CD14-positive monocyte (primary cell): ENCODE results near the gene TPP2. TPM values are rescaled to one million over a fixed set of nuclear protein-coding genes. Genes with fewer than 3 reads are reported as not detected.

Source experiments
- DNase-seq, 3 donors: peaks; one replicate each; pipeline ENCODE4 v3.0.0-alpha.2; 2011 to 2022
- H2AFZ ChIP-seq: 2 replicates; pipeline ENCODE4 v1.6.0; 2012; ENCODE audit warnings: mild to moderate bottlenecking, low read depth, low read length, inconsistent platforms; ENCODE audit not compliant: insufficient read depth, poor library complexity, severe bottlenecking
- H3K27ac ChIP-seq, 2 donors: 1 replicate in 1 of 2; 2 replicates in 1 of 2; pipeline ENCODE4 v1.5.1; 2012 to 2013; ENCODE audit warnings: low read length in 2 of 2, control low read depth in 1 of 2, inconsistent platforms in 1 of 2, low read depth in 1 of 2, mild to moderate bottlenecking in 1 of 2
- H3K27me3 ChIP-seq, 2 donors: one replicate each; pipeline versions ENCODE4 v1.6.0 to v1.6.1; 2011 to 2013; ENCODE audit warnings: low read length in 2 of 2; ENCODE audit not compliant: control insufficient read depth in 2 of 2, insufficient read depth in 2 of 2
- H3K36me3 ChIP-seq, 2 donors: replicated peaks in 1 of 2; 1 replicate in 1 of 2; 2 replicates in 1 of 2; pipeline versions ENCODE4 v1.5.1 to v1.6.1; 2012 to 2013; ENCODE audit warnings: low read length in 2 of 2, control low read depth in 1 of 2, inconsistent platforms in 1 of 2, mild to moderate bottlenecking in 1 of 2; ENCODE audit not compliant: insufficient read depth in 2 of 2, control insufficient read depth in 1 of 2
- H3K4me1 ChIP-seq, 2 donors: 1 replicate in 1 of 2; 2 replicates in 1 of 2; pipeline versions ENCODE4 v1.5.1 to v1.6.1; 2012 to 2013; ENCODE audit warnings: low read length in 2 of 2, control low read depth in 1 of 2, inconsistent platforms in 1 of 2, mild to moderate bottlenecking in 1 of 2, moderate library complexity in 1 of 2; ENCODE audit not compliant: insufficient read depth in 2 of 2, control insufficient read depth in 1 of 2
- H3K4me2 ChIP-seq: replicated peaks from 2 replicates; pipeline ENCODE3; 2012; ENCODE audit warnings: low read length, moderate library complexity, mild to moderate bottlenecking; ENCODE audit not compliant: poor library complexity, severe bottlenecking; ENCODE audit errors: extremely low read depth
- H3K4me3 ChIP-seq, 3 experiments: fragments of 200-600 bp in 1 of 3; sonication (generic) in 1 of 3; replicated peaks in 1 of 3; 1 replicate in 2 of 3; 2 replicates in 1 of 3; pipeline ENCODE4 v1.5.1; 2011 to 2013; ENCODE audit warnings: low read length in 3 of 3, mild to moderate bottlenecking in 3 of 3, control low read depth in 2 of 3, low read depth in 2 of 3, inconsistent platforms in 1 of 3, moderate library complexity in 1 of 3
- H3K79me2 ChIP-seq: 2 replicates; pipeline ENCODE4 v1.6.0; 2012; ENCODE audit warnings: mild to moderate bottlenecking, control low read depth, inconsistent platforms, low read length, moderate library complexity; ENCODE audit not compliant: insufficient read depth
- H3K9ac ChIP-seq: 2 replicates; pipeline ENCODE4 v1.6.0; 2017; ENCODE audit warnings: low read length, mild to moderate bottlenecking; ENCODE audit not compliant: insufficient read depth, poor library complexity, severe bottlenecking
- H3K9me3 ChIP-seq, 2 donors: replicated peaks in 1 of 2; 1 replicate in 1 of 2; 2 replicates in 1 of 2; pipeline versions ENCODE4 v1.5.1 to v1.6.1; 2012 to 2013; ENCODE audit warnings: low read length in 2 of 2, control low read depth in 1 of 2; ENCODE audit not compliant: control insufficient read depth in 1 of 2, insufficient read depth in 1 of 2
- H4K20me1 ChIP-seq: 2 replicates; pipeline ENCODE4 v1.6.0; 2012; ENCODE audit warnings: mild to moderate bottlenecking, low read length, control low read depth, moderate library complexity; ENCODE audit not compliant: insufficient read depth
- H3K27ac Mint-ChIP-seq, 7 donors: one replicate each; pipeline ENCODE4 v1.8.0; 2020; ENCODE audit warnings: mild to moderate bottlenecking in 7 of 7, mixed read lengths in 7 of 7, moderate library complexity in 6 of 7, inconsistent platforms in 2 of 7
- H3K27me3 Mint-ChIP-seq, 3 donors: one replicate each; pipeline ENCODE4 v1.8.0; 2021 to 2022; ENCODE audit warnings: low read depth in 3 of 3, mild to moderate bottlenecking in 3 of 3, mixed read lengths in 3 of 3, moderate library complexity in 3 of 3, inconsistent platforms in 1 of 3
- H3K36me3 Mint-ChIP-seq, 2 donors: one replicate each; pipeline ENCODE4 v1.8.0; 2020; ENCODE audit warnings: mixed read lengths in 2 of 2, inconsistent platforms in 1 of 2, mild to moderate bottlenecking in 1 of 2
- H3K4me1 Mint-ChIP-seq: one replicate; pipeline ENCODE4 v1.8.0; 2020; ENCODE audit warnings: mild to moderate bottlenecking, mixed read lengths
- H3K4me3 Mint-ChIP-seq, 2 donors: one replicate each; pipeline ENCODE4 v1.8.0; 2020; ENCODE audit warnings: mild to moderate bottlenecking in 2 of 2, mixed read lengths in 2 of 2, moderate library complexity in 1 of 2
- H3K9me3 Mint-ChIP-seq, 7 donors: one replicate each; pipeline ENCODE4 v1.8.0; 2020 to 2022; ENCODE audit warnings: mixed read lengths in 7 of 7, mild to moderate bottlenecking in 6 of 7, moderate library complexity in 6 of 7, inconsistent platforms in 2 of 7
- WGBS: methylation state at CpG from one replicate; pipeline ENCODE4 v1.1.5; 2013; ENCODE audit warnings: missing lambda C conversion rate; ENCODE audit not compliant: insufficient coverage; 5-methylcytosine and 5-hydroxymethylcytosine counted together
- intact Hi-C, 2 donors: fragments of 100-400 bp; cut with micrococcal nuclease; formaldehyde crosslinking; loops; one replicate each; pipeline versions ENCODE4 v1.15.0 to v1.15.1; 2023
- polyA plus RNA-seq, 3 donors: library from polyadenylated mRNA; depleted of rRNA in 1 of 3; unstranded in 2 of 3; stranded (reverse) in 1 of 3; fragments of 300-500 nt in 2 of 3; fragments of >200 nt in 1 of 3; fragmentation: Illumina TruSeq in 2 of 3; gene quantifications; 1 replicate in 2 of 3; 2 replicates in 1 of 3; pipeline ENCODE4 v1.2.3, GENCODE V29; 2012 to 2021
- TF ChIP-seq, protein P1 (sequence below): fragments of 200-600 bp; IDR thresholded peaks from one replicate; pipeline ENCODE4 v1.8.0; 2022; ENCODE audit warnings: antibody characterized with exemption, mild to moderate bottlenecking

The TPP2 gene
- polyA plus RNA-seq, 3 donors, result 18.0 to 39.7 (median 26.0) TPM

DNA sequence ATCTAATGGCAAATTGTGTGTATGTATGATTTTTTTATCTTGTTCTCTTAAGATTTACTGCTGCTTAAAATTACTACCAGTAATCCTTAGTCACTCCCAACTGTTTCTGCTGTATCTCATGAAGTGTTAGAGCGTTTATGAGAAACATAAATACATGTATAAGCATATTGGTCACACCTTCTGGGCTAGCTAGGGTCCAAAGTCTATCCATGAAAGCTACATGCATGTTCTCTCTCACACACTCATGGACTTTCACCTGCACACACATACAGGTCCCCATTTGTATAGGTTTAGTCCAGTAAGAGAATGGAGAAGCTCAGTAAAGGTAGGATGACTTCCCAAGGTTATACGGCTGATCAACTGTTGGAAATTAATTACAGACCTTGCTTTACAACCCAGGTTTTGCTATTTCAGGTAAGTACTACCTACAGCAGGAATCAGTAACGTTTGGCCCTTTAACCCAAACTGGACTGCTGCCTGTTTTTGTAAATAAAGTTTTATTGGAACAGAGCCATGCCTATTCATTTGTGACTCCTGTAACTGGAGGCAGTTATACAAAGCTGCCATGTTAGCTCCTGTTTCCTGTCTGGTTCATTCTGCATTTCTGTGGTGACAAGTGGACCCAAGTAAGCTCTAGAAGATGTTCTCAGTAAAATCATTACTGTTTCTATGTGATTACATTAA, 82.8 kb downstream of the TPP2 start:
- intact Hi-C loops, result loop anchor here in 1 of 2 donors (10.0 kb wide), 1 partner anchor 115 kb away; the partner anchor contains the start of genes BIVM and POGLUT2
- H3K27ac Mint-ChIP-seq, result peak overlapping the region in 6 of 7 donors; percentile 7 to 95 (median 61)
- H3K27me3 ChIP-seq, result no peaks in the 10 kb centered on the region
- WGBS, result 100% methylated on average over 1 of the region's 3 CpGs
- H3K4me1 Mint-ChIP-seq, result peaks cover 17% of the 10 kb centered on the region
- no peak overlapping the region for H3K4me2 ChIP-seq
- no peaks in the 10 kb centered on the region for H4K20me1 ChIP-seq
- DNase-seq, result no peak
- TF ChIP-seq, protein P1, sequence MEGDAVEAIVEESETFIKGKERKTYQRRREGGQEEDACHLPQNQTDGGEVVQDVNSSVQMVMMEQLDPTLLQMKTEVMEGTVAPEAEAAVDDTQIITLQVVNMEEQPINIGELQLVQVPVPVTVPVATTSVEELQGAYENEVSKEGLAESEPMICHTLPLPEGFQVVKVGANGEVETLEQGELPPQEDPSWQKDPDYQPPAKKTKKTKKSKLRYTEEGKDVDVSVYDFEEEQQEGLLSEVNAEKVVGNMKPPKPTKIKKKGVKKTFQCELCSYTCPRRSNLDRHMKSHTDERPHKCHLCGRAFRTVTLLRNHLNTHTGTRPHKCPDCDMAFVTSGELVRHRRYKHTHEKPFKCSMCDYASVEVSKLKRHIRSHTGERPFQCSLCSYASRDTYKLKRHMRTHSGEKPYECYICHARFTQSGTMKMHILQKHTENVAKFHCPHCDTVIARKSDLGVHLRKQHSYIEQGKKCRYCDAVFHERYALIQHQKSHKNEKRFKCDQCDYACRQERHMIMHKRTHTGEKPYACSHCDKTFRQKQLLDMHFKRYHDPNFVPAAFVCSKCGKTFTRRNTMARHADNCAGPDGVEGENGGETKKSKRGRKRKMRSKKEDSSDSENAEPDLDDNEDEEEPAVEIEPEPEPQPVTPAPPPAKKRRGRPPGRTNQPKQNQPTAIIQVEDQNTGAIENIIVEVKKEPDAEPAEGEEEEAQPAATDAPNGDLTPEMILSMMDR, result no peak
- peaks cover 0 to 5% (median 1%) of the 10 kb centered on the region in 7 donors for H3K9me3 Mint-ChIP-seq
- H3K79me2 ChIP-seq, result no peaks in the 10 kb centered on the region
- no peaks in the 10 kb centered on the region for H3K9me3 ChIP-seq
- peaks cover 37 to 42% of the 10 kb centered on the region in 2 donors for H3K36me3 Mint-ChIP-seq
- no peak overlapping the region for H3K9ac ChIP-seq
- H3K27ac ChIP-seq, result peak overlapping the region in 1 of 2 donors; percentile 60
- H3K4me1 ChIP-seq, result peaks cover 13% of the 10 kb centered on the region in 2 donors
- H3K27me3 Mint-ChIP-seq, result peaks cover 2 to 3% (median 3%) of the 10 kb centered on the region in 3 donors
- no peak overlapping the region for H3K4me3 ChIP-seq
- no peak overlapping the region for H2AFZ ChIP-seq
- no peak overlapping the region for H3K4me3 Mint-ChIP-seq
- H3K36me3 ChIP-seq, result peaks cover 48 to 59% of the 10 kb centered on the region in 2 donors

DNA sequence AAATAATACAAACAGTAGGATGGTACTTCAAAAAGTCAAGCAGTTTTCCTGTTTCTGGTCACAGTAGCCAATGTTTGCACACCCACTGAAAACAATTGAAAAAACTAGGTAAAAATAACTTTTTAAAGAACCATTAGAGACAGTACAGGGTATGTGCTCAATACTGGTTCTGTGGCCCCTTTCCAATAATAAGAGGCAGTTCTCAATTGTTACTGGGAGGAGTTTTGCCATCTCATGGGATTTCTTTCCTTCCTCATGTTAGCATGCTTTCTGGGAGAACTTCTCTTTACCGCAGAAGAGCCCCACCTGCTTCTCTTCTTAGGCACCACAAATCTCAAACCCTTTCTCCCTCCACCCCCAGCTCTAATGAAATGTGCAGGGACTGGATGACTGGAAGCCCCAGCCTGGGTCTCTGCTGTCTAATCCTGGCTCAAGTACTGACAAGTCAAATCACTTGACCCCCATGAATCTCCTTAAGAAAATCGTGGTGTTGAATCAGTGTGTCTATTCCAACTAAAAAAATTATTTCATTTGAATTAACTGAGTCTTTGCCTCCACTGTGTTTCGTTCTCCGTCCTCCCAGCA, 83.4 kb downstream of the TPP2 start:
- peaks cover 13% of the 10 kb centered on the region in 2 donors for H3K4me1 ChIP-seq
- peak in 1 of 3 donors; percentile 1 for DNase-seq
- H3K9me3 ChIP-seq, result no peaks in the 10 kb centered on the region
- TF ChIP-seq, protein P1, result no peak
- Mint-ChIP-seq H3K4me1 (peaks cover 17% of the 10 kb centered on the region), H3K9me3 (peaks cover 0 to 5% (median 1%) of the 10 kb centered on the region in 7 donors), H3K4me3 (no peak overlapping the region), H3K27me3 (peaks cover 2 to 3% (median 3%) of the 10 kb centered on the region in 3 donors), H3K36me3 (peaks cover 31 to 35% of the 10 kb centered on the region in 2 donors), H3K27ac (peak overlapping the region; percentile 74 to 95 (median 85))
- H3K4me2 ChIP-seq, result no peak overlapping the region
- H3K27ac ChIP-seq, result peak overlapping the region in 1 of 2 donors; percentile 60
- H3K9ac ChIP-seq, result no peak overlapping the region
- intact Hi-C loops, result loop anchor here in 1 of 2 donors (10.0 kb wide), 1 partner anchor 115 kb away; the partner anchor contains the start of genes BIVM and POGLUT2
- no peaks in the 10 kb centered on the region for H3K79me2 ChIP-seq
- H3K27me3 ChIP-seq, result no peaks in the 10 kb centered on the region
- no peak overlapping the region for H2AFZ ChIP-seq
- peaks cover 42 to 52% of the 10 kb centered on the region in 2 donors for H3K36me3 ChIP-seq
- no peak overlapping the region for H3K4me3 ChIP-seq
- H4K20me1 ChIP-seq, result no peaks in the 10 kb centered on the region
- WGBS, result no CpG with 5 or more reads among the region's 4 CpGs
